Stimulated activated CD4-positive, alpha-beta T cell treated with anti-CD3 and anti-CD28 coated beads, Interleukin-1b, Interleukin-23, amount 100 ng/mL, for 4 hours (primary cell): Measurements from ENCODE around the gene PRKG1.
"Not testable (repeated sequence)": the region's sequence is repeated elsewhere in the genome, so short reads cannot be mapped to it uniquely, and the experiment has no call there.

Experiments used
- DNase-seq, 2 donors: peaks; one replicate each; pipeline ENCODE4 v3.0.0-alpha.2; 2020; ENCODE audit warnings: low read depth in 2 of 2

Gene PRKG1

GRCh38 chr10:51654918-51655317 is 580.6 kb downstream of the PRKG1 start:
- no peak for DNase-seq

- no peak for DNase-seq
Observed at GRCh38 chr10:51656503-51656902, 582.2 kb downstream of the PRKG1 start.

- DNase-seq, result no peak
Observed at GRCh38 chr10:51658000-51658399, 583.7 kb downstream of the PRKG1 start.

GRCh38 chr10:51659344-51659743 is 585.1 kb downstream of the PRKG1 start:
- no peak for DNase-seq

- no peak for DNase-seq
Observed at GRCh38 chr10:51663086-51663485, 588.8 kb downstream of the PRKG1 start.

GRCh38 chr10:51666456-51666855 is 592.2 kb downstream of the PRKG1 start:
- no peak for DNase-seq

GRCh38 chr10:51667678-51668335 is 593.5 kb downstream of the PRKG1 start:
- no peak for DNase-seq

- no peak for DNase-seq
Observed at GRCh38 chr10:51668336-51668689, 594.0 kb downstream of the PRKG1 start.

GRCh38 chr10:51669041-51669440 is 594.8 kb downstream of the PRKG1 start:
- no peak for DNase-seq

- no peak for DNase-seq
Observed at GRCh38 chr10:51672039-51672535, 597.8 kb downstream of the PRKG1 start.

- no peak for DNase-seq
Observed at GRCh38 chr10:51675088-51675487, 600.8 kb downstream of the PRKG1 start.

GRCh38 chr10:51679841-51680240 is 605.6 kb downstream of the PRKG1 start:
- DNase-seq, result no peak

GRCh38 chr10:51683031-51683691 is 608.9 kb downstream of the PRKG1 start:
- no peak for DNase-seq

- DNase-seq, result no peak
Observed at GRCh38 chr10:51685768-51686167, 611.5 kb downstream of the PRKG1 start.

- no peak for DNase-seq
Observed at GRCh38 chr10:51687296-51687695, 613.0 kb downstream of the PRKG1 start.

GRCh38 chr10:51688826-51689225 is 614.5 kb downstream of the PRKG1 start:
- not testable (repeated sequence) for DNase-seq

GRCh38 chr10:51689536-51689935 is 615.2 kb downstream of the PRKG1 start:
- DNase-seq, result no peak

GRCh38 chr10:51691135-51691534 is 616.8 kb downstream of the PRKG1 start:
- DNase-seq, result no peak

- DNase-seq, result no peak
Observed at GRCh38 chr10:51694086-51694768, 619.9 kb downstream of the PRKG1 start.

- no peak for DNase-seq
Observed at GRCh38 chr10:51696251-51696650, 622.0 kb downstream of the PRKG1 start.

- no peak for DNase-seq
Observed at GRCh38 chr10:51698473-51699063, 624.3 kb downstream of the PRKG1 start.

GRCh38 chr10:51699145-51699474 is 624.8 kb downstream of the PRKG1 start:
- DNase-seq, result no peak
